ENCODE data around the gene KAZALD1. TPM values are rescaled to one million over a fixed set of nuclear protein-coding genes. Genes with fewer than 3 reads are reported as not detected.

Gene KAZALD1
- polyA plus RNA-seq, 1 of the 3 experiments (the other 2 are of a cell fraction) = 3.0 TPM

GRCh38 chr10:101032637-101033224, 29.1 kb upstream of the KAZALD1 start (continued):
- TF ChIP-seq, protein P1, sequence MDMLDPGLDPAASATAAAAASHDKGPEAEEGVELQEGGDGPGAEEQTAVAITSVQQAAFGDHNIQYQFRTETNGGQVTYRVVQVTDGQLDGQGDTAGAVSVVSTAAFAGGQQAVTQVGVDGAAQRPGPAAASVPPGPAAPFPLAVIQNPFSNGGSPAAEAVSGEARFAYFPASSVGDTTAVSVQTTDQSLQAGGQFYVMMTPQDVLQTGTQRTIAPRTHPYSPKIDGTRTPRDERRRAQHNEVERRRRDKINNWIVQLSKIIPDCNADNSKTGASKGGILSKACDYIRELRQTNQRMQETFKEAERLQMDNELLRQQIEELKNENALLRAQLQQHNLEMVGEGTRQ (IDR thresholded peaks at IDR 0.05; ENCODE audit: borderline replicate concordance, low read depth, low read length) = no peak
- TF ChIP-seq REST (IDR thresholded peaks at IDR 0.05; ENCODE audit: low read depth, low read length) (no peak), FOXM1 (IDR thresholded peaks at IDR 0.05; ENCODE audit: low read depth) (no peak), RCOR1 (IDR thresholded peaks at IDR 0.05; ENCODE audit: low read length) (peak; percentile 86), TAF1 (IDR thresholded peaks at IDR 0.05; ENCODE audit: borderline replicate concordance, low read depth, low read length) (peak; percentile 8; the same call in 1 of the 2 replicates), JUND (IDR thresholded peaks at IDR 0.05) (no peak; the same call in 1 of the 2 replicates), FOXJ3 (CRISPR knock-in tag; IDR thresholded peaks at IDR 0.05) (no peak), NFIC (IDR thresholded peaks at IDR 0.05; ENCODE audit: borderline replicate concordance) (peak; percentile 28; the same call in 1 of the 2 replicates), ZBTB33 (IDR thresholded peaks at IDR 0.05; ENCODE audit: borderline replicate concordance, low read depth) (no peak), CHD2 (IDR thresholded peaks at IDR 0.05; ENCODE audit: low read length, partially characterized antibody) (peak; percentile 71), FOSL2 (IDR thresholded peaks at IDR 0.05; ENCODE audit: borderline replicate concordance, low read depth) (peak; percentile 66), POLR2AphosphoS5 (IDR thresholded peaks at IDR 0.05; ENCODE audit: low read depth, low read length) (peak; percentile 64), NRF1 (IDR thresholded peaks at IDR 0.05; ENCODE audit: low read depth, low read length) (no peak), MAX (IDR thresholded peaks at IDR 0.05; ENCODE audit: low read depth) (peak; percentile 74; the same call in 1 of the 2 replicates), RFX5 (IDR thresholded peaks at IDR 0.05; ENCODE audit: low read length) (no peak), RXRA (IDR thresholded peaks at IDR 0.05; ENCODE audit: borderline replicate concordance, low read depth) (no peak), TCF12 (IDR thresholded peaks at IDR 0.05) (peak; percentile 81), PBX3 (IDR thresholded peaks at IDR 0.05) (no peak), EZH2phosphoT487 (IDR thresholded peaks at IDR 0.05; ENCODE audit: borderline replicate concordance, low read depth) (no peak), YY1 (IDR thresholded peaks at IDR 0.05; ENCODE audit: low read depth) (peak; percentile 39; the same call in 1 of the 2 replicates), GABPA (IDR thresholded peaks at IDR 0.05; ENCODE audit: low read depth) (no peak)
- TF ChIP-seq, protein P2, sequence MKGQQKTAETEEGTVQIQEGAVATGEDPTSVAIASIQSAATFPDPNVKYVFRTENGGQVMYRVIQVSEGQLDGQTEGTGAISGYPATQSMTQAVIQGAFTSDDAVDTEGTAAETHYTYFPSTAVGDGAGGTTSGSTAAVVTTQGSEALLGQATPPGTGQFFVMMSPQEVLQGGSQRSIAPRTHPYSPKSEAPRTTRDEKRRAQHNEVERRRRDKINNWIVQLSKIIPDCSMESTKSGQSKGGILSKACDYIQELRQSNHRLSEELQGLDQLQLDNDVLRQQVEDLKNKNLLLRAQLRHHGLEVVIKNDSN (IDR thresholded peaks at IDR 0.05; ENCODE audit: borderline replicate concordance, low read depth) = no peak

All from SK-N-SH (cell line).